ENCODE results near the gene PNKP.

The PNKP gene

GRCh38 chr19:49857061-49857837, 10.1 kb downstream of the PNKP start:
- DNase-seq, result no peak

- no peak for DNase-seq
These were observed 10.8 kb downstream of the PNKP start for GRCh38 chr19:49856574-49857021.

GRCh38 chr19:49855676-49856573, 11.5 kb downstream of the PNKP start:
- no peak for DNase-seq

- no peak for DNase-seq
These were observed 12.1 kb downstream of the PNKP start for GRCh38 chr19:49855277-49855675.

- DNase-seq, result no peak
These were observed 12.8 kb downstream of the PNKP start for GRCh38 chr19:49854378-49855263.

- no peak for DNase-seq
These were observed 13.5 kb downstream of the PNKP start for GRCh38 chr19:49853852-49854377.

- DNase-seq, result no peak
These were observed 14.7 kb downstream of the PNKP start for GRCh38 chr19:49852631-49853126.

GRCh38 chr19:49851456-49852259, 15.7 kb downstream of the PNKP start:
- no peak for DNase-seq

- peak; percentile 86 for DNase-seq
These were observed 16.7 kb downstream of the PNKP start, which contains the start of gene PTOV1 for GRCh38 chr19:49850487-49851342. TSS of gene PTOV1 (plus strand) at chr19:49851159.

- DNase-seq, result no peak
These were observed 17.2 kb downstream of the PNKP start for GRCh38 chr19:49850221-49850486.

- DNase-seq, result no peak
These were observed 17.7 kb downstream of the PNKP start for GRCh38 chr19:49849433-49850220.

- DNase-seq, result no peak
These were observed 18.4 kb downstream of the PNKP start for GRCh38 chr19:49848938-49849337.

- peak; percentile 87 for DNase-seq
These were observed 19.4 kb downstream of the PNKP start for GRCh38 chr19:49847731-49848696.

GRCh38 chr19:49846408-49846807, 21.0 kb downstream of the PNKP start:
- no peak for DNase-seq

- DNase-seq, result no peak
These were observed 22.0 kb downstream of the PNKP start for GRCh38 chr19:49845414-49845813.

GRCh38 chr19:49844138-49845095, 23.0 kb downstream of the PNKP start:
- no peak for DNase-seq

GRCh38 chr19:49843265-49843664, 24.1 kb downstream of the PNKP start:
- no peak for DNase-seq
